Skeletal muscle tissue (tissue), 4 donors: ENCODE measurements around the gene ZC3H12A. TPM values are rescaled to one million over a fixed set of nuclear protein-coding genes. Genes with fewer than 3 reads are reported as not detected.

Experiments
- H3K27ac ChIP-seq: one replicate; pipeline ENCODE4 v1.7.0; 2013; ENCODE audit warnings: mild to moderate bottlenecking, low read depth, low read length, inconsistent platforms
- H3K27me3 ChIP-seq, 3 donors: one replicate each; pipeline ENCODE4 v1.7.0; 2013; ENCODE audit warnings: low read length in 3 of 3; ENCODE audit not compliant: control insufficient read depth in 3 of 3, insufficient read depth in 3 of 3
- H3K36me3 ChIP-seq, 3 donors: one replicate each; pipeline ENCODE4 v1.7.0; 2013; ENCODE audit warnings: low read length in 3 of 3; ENCODE audit not compliant: control insufficient read depth in 3 of 3, insufficient read depth in 3 of 3
- H3K4me1 ChIP-seq, 3 donors: one replicate each; pipeline ENCODE4 v1.7.0; 2013; ENCODE audit warnings: low read length in 3 of 3, mild to moderate bottlenecking in 3 of 3; ENCODE audit not compliant: control insufficient read depth in 3 of 3, insufficient read depth in 3 of 3
- H3K4me3 ChIP-seq, 3 donors: one replicate each; pipeline ENCODE4 v1.7.0; 2013; ENCODE audit warnings: low read length in 3 of 3
- H3K9ac ChIP-seq, 3 donors: one replicate each; pipeline ENCODE4 v1.7.0; 2013; ENCODE audit warnings: low read length in 3 of 3, mild to moderate bottlenecking in 3 of 3, moderate library complexity in 2 of 3, low read depth in 1 of 3
- H3K9me3 ChIP-seq, 3 donors: one replicate each; pipeline ENCODE4 v1.7.0; 2013; ENCODE audit warnings: low read length in 3 of 3; ENCODE audit not compliant: control insufficient read depth in 3 of 3
- total RNA-seq: library from RNA; depleted of rRNA; stranded (reverse); fragments of >200 nt; gene quantifications from one replicate; pipeline ENCODE4 v1.2.3, GENCODE V29; 2014
- donor health status: Osteomylitis.

The ZC3H12A gene
- total RNA-seq, 1 donor from 2014 or later = 1.0 TPM

DNA sequence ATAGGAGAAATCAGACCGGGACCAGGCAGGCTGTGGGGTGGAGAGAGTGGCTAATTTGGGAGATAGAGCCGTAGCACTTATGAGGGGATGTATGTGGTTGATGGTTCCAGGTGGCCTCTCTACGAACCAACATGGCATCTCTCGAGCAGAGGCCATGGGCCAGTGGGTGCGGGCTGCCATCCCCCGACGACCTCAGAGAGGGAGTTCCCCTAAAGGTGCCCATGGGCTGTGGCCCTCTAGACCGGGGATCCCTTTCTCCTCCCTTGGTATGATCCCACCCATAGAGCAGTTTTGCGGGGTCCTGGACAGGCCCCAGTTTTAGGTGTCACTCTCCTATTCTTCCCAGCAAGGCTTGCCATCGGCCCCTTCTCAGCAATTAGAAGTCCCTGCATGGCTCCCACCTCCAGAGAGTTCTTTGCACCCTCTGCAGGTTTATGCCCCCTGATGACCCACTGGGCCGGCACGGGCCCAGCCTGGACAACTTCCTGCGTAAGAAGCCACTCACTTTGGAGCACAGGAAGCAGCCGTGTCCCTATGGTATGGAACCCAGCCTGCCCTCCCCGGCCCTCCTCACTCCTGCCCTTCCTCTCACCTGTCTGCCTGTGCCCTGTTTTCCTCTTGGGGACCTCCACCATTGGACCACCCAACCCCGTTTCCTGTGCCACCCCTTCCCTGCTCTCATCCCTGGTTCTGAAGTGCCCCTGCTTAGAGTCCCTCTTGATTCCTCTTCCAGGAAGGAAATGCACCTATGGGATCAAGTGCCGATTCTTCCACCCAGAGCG lies 7.8 kb downstream of the ZC3H12A start:
- no peak overlapping the region for H3K27ac ChIP-seq
- H3K4me3 ChIP-seq = no peak overlapping the region
- no peaks in the 10 kb centered on the region for H3K27me3 ChIP-seq
- H3K9me3 ChIP-seq = no peaks in the 10 kb centered on the region
- peaks cover 55 to 65% (median 59%) of the 10 kb centered on the region in 3 donors for H3K4me1 ChIP-seq
- H3K36me3 ChIP-seq = peaks cover 35 to 55% (median 49%) of the 10 kb centered on the region in 3 donors
- no peak overlapping the region for H3K9ac ChIP-seq

- Histone ChIP-seq H3K4me1 (peaks cover 51 to 61% (median 55%) of the 10 kb centered on the region in 3 donors), H3K27ac (no peak overlapping the region), H3K27me3 (no peaks in the 10 kb centered on the region), H3K36me3 (peaks cover 33 to 52% (median 45%) of the 10 kb centered on the region in 3 donors), H3K9ac (no peak overlapping the region), H3K4me3 (no peak overlapping the region), H3K9me3 (no peaks in the 10 kb centered on the region)
Observed at GRCh38 chr1:37482796-37483744, 8.7 kb downstream of the ZC3H12A start.

GRCh38 chr1:37483785-37484184 lies 9.4 kb downstream of the ZC3H12A start:
- no peak overlapping the region for H3K27ac ChIP-seq
- no peaks in the 10 kb centered on the region for H3K9me3 ChIP-seq
- H3K36me3 ChIP-seq = peaks cover 35 to 46% (median 40%) of the 10 kb centered on the region in 3 donors
- H3K27me3 ChIP-seq = no peaks in the 10 kb centered on the region
- no peak overlapping the region for H3K4me3 ChIP-seq
- H3K4me1 ChIP-seq = peaks cover 44 to 54% (median 48%) of the 10 kb centered on the region in 3 donors
- H3K9ac ChIP-seq = no peak overlapping the region

GRCh38 chr1:37484325-37485051 lies 10.1 kb downstream of the ZC3H12A start:
- H3K4me3 ChIP-seq = no peak overlapping the region
- H3K9ac ChIP-seq = peak overlapping the region in 1 of 3 donors; percentile 9
- no peaks in the 10 kb centered on the region for H3K9me3 ChIP-seq
- H3K27ac ChIP-seq = peak overlapping the region; percentile 70
- H3K27me3 ChIP-seq = no peaks in the 10 kb centered on the region
- peaks cover 37 to 47% (median 41%) of the 10 kb centered on the region in 3 donors for H3K4me1 ChIP-seq
- peaks cover 35 to 45% (median 37%) of the 10 kb centered on the region in 3 donors for H3K36me3 ChIP-seq

DNA sequence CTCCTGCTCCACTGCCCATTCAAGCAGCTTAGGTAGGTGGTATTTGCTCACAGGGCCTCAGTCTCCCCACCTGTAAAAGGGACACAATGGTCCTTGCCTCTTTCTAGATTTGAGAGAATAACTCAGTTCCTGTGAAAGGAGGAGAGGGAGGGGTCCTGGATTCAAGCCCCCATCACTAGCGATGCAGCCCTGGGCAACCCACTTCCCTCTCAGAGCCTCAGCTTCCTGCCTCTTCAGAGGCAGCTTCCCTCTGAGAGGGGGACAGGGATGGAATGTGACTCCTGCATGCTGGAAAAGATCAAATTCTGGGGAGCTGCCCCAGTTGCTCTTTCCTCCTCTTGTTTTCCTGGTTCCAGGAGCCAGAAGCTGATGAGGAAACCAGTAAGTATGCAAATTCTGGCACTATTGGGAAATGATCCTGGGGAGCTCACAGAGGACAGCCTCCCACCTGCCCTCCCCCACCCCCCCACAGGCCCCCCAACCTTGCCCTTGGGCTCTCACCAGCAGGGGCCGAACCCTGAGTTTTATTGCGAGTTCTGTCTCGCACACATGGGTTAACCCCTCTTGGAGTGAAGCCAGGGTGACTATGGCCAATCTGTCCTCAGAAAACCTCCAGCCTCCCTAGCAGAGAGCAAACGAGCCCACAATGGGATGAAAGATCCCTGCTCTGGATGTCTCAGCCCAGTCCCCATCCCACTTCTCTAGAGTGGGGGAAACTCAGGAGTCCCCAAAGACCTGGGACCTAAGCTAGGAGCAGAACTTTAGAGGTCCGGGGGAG lies 11.7 kb downstream of the ZC3H12A start:
- Histone ChIP-seq H3K27ac (peak overlapping the region; percentile 70), H3K9me3 (no peaks in the 10 kb centered on the region), H3K4me3 (peak overlapping the region in 1 of 3 donors; percentile 35), H3K36me3 (peaks cover 31 to 39% (median 33%) of the 10 kb centered on the region in 3 donors), H3K9ac (peak overlapping the region; percentile 32 to 66 (median 33)), H3K27me3 (no peaks in the 10 kb centered on the region), H3K4me1 (peaks cover 26 to 33% (median 30%) of the 10 kb centered on the region in 3 donors)

DNA sequence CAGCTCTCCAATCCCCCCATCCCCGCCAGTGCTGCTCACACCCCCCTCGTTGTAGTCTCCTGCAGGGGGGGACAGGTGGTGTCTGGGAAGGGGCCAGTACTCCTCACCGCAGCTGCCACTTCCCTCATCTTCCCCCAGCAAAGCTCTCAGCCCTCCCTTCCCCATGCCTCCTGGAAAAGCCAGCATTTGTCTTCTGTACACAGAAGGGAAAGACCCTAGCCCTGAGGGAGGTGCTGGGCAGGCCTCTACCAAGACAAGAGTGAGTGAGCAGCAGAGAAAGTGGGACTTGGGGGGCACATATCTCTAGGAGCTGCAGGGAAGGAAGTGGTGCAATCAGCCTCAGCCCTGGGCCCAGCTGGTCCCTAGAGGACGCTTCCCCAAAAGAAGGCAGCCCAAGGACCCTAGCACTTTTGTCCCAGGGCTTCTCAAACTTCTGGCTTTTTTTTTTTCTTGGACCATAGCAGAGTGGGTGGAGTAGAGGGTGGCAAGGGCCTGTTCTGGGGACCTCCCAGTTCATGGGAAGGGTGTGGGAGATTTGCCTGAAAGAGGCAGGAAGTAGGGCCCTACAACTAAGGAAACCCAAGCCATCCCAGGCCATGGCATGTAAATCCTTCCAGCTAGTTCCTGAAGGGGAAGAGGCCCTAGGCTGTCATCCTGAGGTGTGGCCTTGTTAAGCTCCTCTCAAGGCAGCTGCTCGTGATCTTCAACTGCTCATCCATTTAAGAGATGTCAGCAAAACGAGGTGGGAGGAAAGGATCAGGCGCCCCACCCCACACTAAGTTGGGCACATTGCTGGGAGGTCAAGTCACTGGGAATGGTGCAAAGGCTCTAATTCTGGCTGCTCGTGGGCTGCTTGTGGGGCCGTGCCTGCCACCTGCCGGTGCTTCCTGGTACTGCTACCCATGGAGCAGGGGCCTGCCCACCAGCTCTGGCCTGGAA lies 12.6 kb downstream of the ZC3H12A start:
- no peaks in the 10 kb centered on the region for H3K9me3 ChIP-seq
- peak overlapping the region in 1 of 3 donors; percentile 41 for H3K4me3 ChIP-seq
- H3K4me1 ChIP-seq = peaks cover 26 to 30% (median 30%) of the 10 kb centered on the region in 3 donors
- peak overlapping the region; percentile 64 for H3K27ac ChIP-seq
- H3K9ac ChIP-seq = peak overlapping the region; percentile 32 to 66 (median 33)
- H3K27me3 ChIP-seq = no peaks in the 10 kb centered on the region
- peaks cover 23 to 33% (median 27%) of the 10 kb centered on the region in 3 donors for H3K36me3 ChIP-seq

DNA sequence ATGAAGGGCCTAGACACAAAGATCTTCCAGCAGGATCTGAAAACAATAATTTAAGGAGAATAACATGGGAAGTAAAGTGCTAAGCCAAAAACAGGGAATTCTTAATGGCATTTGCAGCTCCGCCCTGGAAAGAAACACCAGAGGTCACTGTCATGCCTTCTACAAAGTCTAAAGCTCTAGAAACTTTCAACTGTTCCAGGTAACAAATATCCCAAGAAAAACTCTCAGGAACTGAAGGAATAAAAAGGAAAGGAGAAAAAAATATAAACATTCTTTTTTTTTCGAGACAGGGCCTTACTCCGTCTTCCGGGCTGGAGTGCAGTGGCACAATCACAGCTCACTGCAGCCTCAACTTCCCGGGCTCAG lies 13.2 kb downstream of the ZC3H12A start:
- Histone ChIP-seq H3K4me1 (peaks cover 26 to 30% (median 30%) of the 10 kb centered on the region in 3 donors), H3K27ac (peak overlapping the region; percentile 64), H3K9me3 (no peaks in the 10 kb centered on the region), H3K9ac (peak overlapping the region in 1 of 3 donors; percentile 20), H3K27me3 (no peaks in the 10 kb centered on the region), H3K36me3 (peaks cover 19 to 26% (median 20%) of the 10 kb centered on the region in 3 donors), H3K4me3 (no peak overlapping the region)

DNA sequence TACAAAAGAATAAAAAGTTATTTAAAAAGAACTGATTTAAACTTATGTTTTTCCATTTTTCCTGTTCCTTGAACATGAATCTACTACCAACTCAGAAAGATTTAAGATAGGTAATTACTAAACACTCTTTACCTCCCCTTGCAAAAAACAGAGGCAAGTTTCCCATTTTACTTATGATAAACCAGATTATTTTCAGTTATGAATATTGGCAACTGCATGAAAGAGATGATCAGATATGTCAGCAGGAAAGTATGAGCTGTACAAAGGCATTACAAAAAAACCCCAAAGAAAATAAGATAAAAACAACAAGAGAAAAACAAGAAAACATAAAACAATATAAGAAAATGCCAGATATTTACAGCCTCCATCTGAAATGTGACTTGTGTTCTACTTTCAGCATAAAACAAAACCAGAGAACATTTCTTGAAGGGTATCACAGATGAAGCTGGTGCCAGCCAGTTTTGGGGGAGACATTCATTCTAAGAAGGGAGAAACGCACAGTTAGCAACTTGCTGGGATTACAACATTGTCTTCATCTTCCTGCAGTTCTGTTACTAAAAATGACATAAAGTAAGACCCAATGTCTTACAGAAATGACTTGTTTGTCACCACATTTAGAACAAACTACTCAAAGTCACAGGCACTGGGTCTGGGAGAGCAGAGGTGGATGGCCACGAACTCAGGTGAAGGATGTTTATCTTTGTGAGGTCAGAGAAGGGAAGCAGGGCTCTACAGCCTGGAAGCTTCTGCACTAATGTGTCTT lies 19.1 kb downstream of the ZC3H12A start:
- Histone ChIP-seq H3K4me1 (no peaks in the 10 kb centered on the region), H3K9me3 (no peaks in the 10 kb centered on the region), H3K4me3 (no peak overlapping the region), H3K27ac (no peak overlapping the region), H3K9ac (no peak overlapping the region), H3K27me3 (no peaks in the 10 kb centered on the region), H3K36me3 (peaks cover 12 to 25% (median 23%) of the 10 kb centered on the region in 3 donors)
